DND-41 (cell line): ENCODE data around the gene CSF2.
A peak's percentile ranks its signal among the peaks of the same experiment; 100 is the strongest.

Source experiments
- ATAC-seq: fragments of 200-7000 bp; cut with Tn5 transposase; 3 replicates; pipeline ENCODE4 v1.9.1; 2021; ENCODE audit warnings: low read depth; ENCODE audit not compliant: insufficient read depth
- DNase-seq: peaks from one replicate; pipeline ENCODE4 v3.0.0-alpha.2; 2020
- H2AFZ ChIP-seq: 2 replicates; pipeline ENCODE4 v1.6.0; 2012; ENCODE audit warnings: low read depth, low read length
- H3K27ac ChIP-seq: 2 replicates; pipeline ENCODE4 v1.5.1; 2012; ENCODE audit warnings: low read length, inconsistent platforms
- H3K27me3 ChIP-seq: fragments of 200-600 bp; sonication (generic); 2 replicates; pipeline ENCODE4 v1.6.0; 2012; ENCODE audit warnings: low read length, mild to moderate bottlenecking, inconsistent platforms; ENCODE audit not compliant: insufficient read depth, poor library complexity
- H3K36me3 ChIP-seq: 2 replicates; pipeline ENCODE4 v1.5.1; 2012; ENCODE audit warnings: low read length, inconsistent platforms; ENCODE audit not compliant: insufficient read depth
- H3K4me1 ChIP-seq: 2 replicates; pipeline ENCODE4 v1.5.1; 2012; ENCODE audit warnings: mild to moderate bottlenecking, low read length; ENCODE audit not compliant: insufficient read depth
- H3K4me2 ChIP-seq: 2 replicates; pipeline ENCODE4 v1.6.0; 2012; ENCODE audit warnings: mild to moderate bottlenecking, moderate library complexity, low read length, inconsistent platforms; ENCODE audit not compliant: insufficient read depth
- H3K4me3 ChIP-seq, 2 experiments: fragments of 200-600 bp in 1 of 2; shearing (Covaris generic) in 1 of 2; 2 replicates each; pipeline ENCODE4 v1.5.1; 2012 to 2016; ENCODE audit warnings: inconsistent platforms in 2 of 2, low read length in 2 of 2, mild to moderate bottlenecking in 2 of 2, low read depth in 1 of 2, moderate library complexity in 1 of 2
- H3K79me2 ChIP-seq: 2 replicates; pipeline ENCODE4 v1.6.0; 2012; ENCODE audit warnings: low read length, inconsistent platforms; ENCODE audit not compliant: insufficient read depth
- H3K9ac ChIP-seq: 2 replicates; pipeline ENCODE4 v1.6.0; 2012; ENCODE audit warnings: low read depth, mild to moderate bottlenecking, inconsistent platforms, low read length, moderate library complexity
- H3K9me3 ChIP-seq: 2 replicates; pipeline ENCODE4 v1.5.1; 2012; ENCODE audit warnings: low read length, moderate library complexity, mild to moderate bottlenecking, inconsistent platforms; ENCODE audit not compliant: insufficient read depth, severe bottlenecking
- H4K20me1 ChIP-seq: 2 replicates; pipeline ENCODE4 v1.6.0; 2012; ENCODE audit warnings: low read length; ENCODE audit not compliant: insufficient read depth
- CTCF ChIP-seq: IDR thresholded peaks from 2 replicates; pipeline ENCODE4 v1.5.1; 2012; ENCODE audit warnings: borderline replicate concordance, low read length, moderate library complexity, mild to moderate bottlenecking; ENCODE audit not compliant: poor library complexity, severe bottlenecking; ENCODE audit errors: extremely low read depth
- EZH2 ChIP-seq: IDR thresholded peaks from 3 replicates; pipeline ENCODE4 v1.6.1; 2012; ENCODE audit warnings: borderline replicate concordance, low read depth, mild to moderate bottlenecking, moderate library complexity, low read length, inconsistent platforms; ENCODE audit not compliant: severe bottlenecking

Gene CSF2

GRCh38 chr5:132065351-132065937 lies 8.1 kb upstream of the CSF2 start:
- Histone ChIP-seq H3K4me2 (no peak overlapping the region), H3K4me3 (no peak overlapping the region), H3K27ac (no peak overlapping the region), H3K36me3 (no peaks in the 10 kb centered on the region), H3K9me3 (no peaks in the 10 kb centered on the region), H3K4me1 (no peaks in the 10 kb centered on the region), H3K79me2 (no peaks in the 10 kb centered on the region), H2AFZ (no peak overlapping the region), H3K27me3 (peaks cover 4% of the 10 kb centered on the region), H3K9ac (no peak overlapping the region), H4K20me1 (peaks cover 10% of the 10 kb centered on the region)
- TF ChIP-seq CTCF (peak; percentile 60), EZH2 (no peak)
- peak; percentile 40 for DNase-seq
- ATAC-seq: peak; percentile 51; the same call in 2 of the 3 replicates

GRCh38 chr5:132065951-132066701 lies 7.5 kb upstream of the CSF2 start:
- Histone ChIP-seq H3K27me3 (peaks cover 4% of the 10 kb centered on the region), H3K9ac (no peak overlapping the region), H3K4me1 (no peaks in the 10 kb centered on the region), H3K27ac (no peak overlapping the region), H3K4me2 (no peak overlapping the region), H4K20me1 (peaks cover 8% of the 10 kb centered on the region), H3K9me3 (no peaks in the 10 kb centered on the region), H3K36me3 (no peaks in the 10 kb centered on the region), H3K79me2 (no peaks in the 10 kb centered on the region), H2AFZ (no peak overlapping the region), H3K4me3 (no peak overlapping the region)
- no peak for DNase-seq
- no peak for ATAC-seq
- no peak for TF ChIP-seq CTCF
- no peak for TF ChIP-seq EZH2

- H3K27ac ChIP-seq: no peak overlapping the region
- H4K20me1 ChIP-seq: peaks cover 8% of the 10 kb centered on the region
- H3K4me3 ChIP-seq: no peak overlapping the region
- peaks cover 4% of the 10 kb centered on the region for H3K27me3 ChIP-seq
- no peak overlapping the region for H2AFZ ChIP-seq
- H3K4me2 ChIP-seq: no peak overlapping the region
- ATAC-seq: no peak
- no peak for DNase-seq
- no peaks in the 10 kb centered on the region for H3K79me2 ChIP-seq
- no peak overlapping the region for H3K9ac ChIP-seq
- no peaks in the 10 kb centered on the region for H3K36me3 ChIP-seq
- no peaks in the 10 kb centered on the region for H3K9me3 ChIP-seq
- no peaks in the 10 kb centered on the region for H3K4me1 ChIP-seq
- TF ChIP-seq EZH2 (no peak), CTCF (no peak)
Measured at GRCh38 chr5:132066871-132067270, 6.7 kb upstream of the CSF2 start.
